ENCODE results near the gene BMAL1. TPM values are rescaled to one million over a fixed set of nuclear protein-coding genes. Genes with fewer than 3 reads are reported as not detected.

BMAL1 gene
- total RNA-seq, 2 donors from 2014 or later = 19.9 to 26.9 TPM

GRCh38 chr11:13349581-13349980, 72.0 kb downstream of the BMAL1 start:
- no peak for DNase-seq
- intact Hi-C loops (cut with DNase I, micrococcal nuclease) = loop anchor here in 1 of 2 donors (10.0 kb wide), 1 partner anchor 385 kb away; no protein-coding TSS in a partner anchor
- ATAC-seq = no peak

- DNase-seq (no peak), ATAC-seq (no peak)
- intact Hi-C loops (cut with DNase I, micrococcal nuclease) = no loop called here
Measured at GRCh38 chr11:13352711-13353110, 75.1 kb downstream of the BMAL1 start.

DNA sequence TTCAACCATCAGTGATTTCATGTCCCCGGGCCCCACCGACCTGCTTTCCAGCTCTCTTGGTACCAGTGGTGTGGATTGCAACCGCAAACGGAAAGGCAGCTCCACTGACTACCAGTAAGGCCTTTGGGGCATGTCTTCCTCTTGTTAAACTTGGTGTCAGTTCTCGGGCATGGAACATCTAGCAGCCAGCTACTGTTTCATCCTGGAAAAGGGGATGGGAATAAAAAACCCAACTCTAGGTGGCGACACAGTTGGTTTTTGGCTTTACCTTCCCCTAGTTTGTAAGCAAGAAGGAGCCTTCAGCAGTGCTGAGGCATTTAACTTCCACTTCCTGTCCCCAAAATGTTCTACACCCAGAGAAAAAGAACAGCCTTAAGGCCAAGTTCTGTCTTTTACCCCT, 76.7 kb downstream of the BMAL1 start:
- DNase-seq = no peak

GRCh38 chr11:13355191-13355590, 77.6 kb downstream of the BMAL1 start:
- no peak for DNase-seq
- ATAC-seq = no peak
- intact Hi-C loops (cut with DNase I, micrococcal nuclease) = no loop called here

More for the DNA sequence above, 76.7 kb downstream of the BMAL1 start:
- intact Hi-C loops (cut with DNase I, micrococcal nuclease) = no loop called here
- peak; percentile 70 for ATAC-seq

GRCh38 chr11:13357232-13357631, 79.6 kb downstream of the BMAL1 start:
- intact Hi-C loops (cut with DNase I, micrococcal nuclease) = no loop called here
- no peak for DNase-seq
- ATAC-seq = no peak

- ATAC-seq (no peak), DNase-seq (no peak)
- intact Hi-C loops (cut with DNase I, micrococcal nuclease) = no loop called here
Measured at GRCh38 chr11:13358596-13359270, 81.1 kb downstream of the BMAL1 start.

DNA sequence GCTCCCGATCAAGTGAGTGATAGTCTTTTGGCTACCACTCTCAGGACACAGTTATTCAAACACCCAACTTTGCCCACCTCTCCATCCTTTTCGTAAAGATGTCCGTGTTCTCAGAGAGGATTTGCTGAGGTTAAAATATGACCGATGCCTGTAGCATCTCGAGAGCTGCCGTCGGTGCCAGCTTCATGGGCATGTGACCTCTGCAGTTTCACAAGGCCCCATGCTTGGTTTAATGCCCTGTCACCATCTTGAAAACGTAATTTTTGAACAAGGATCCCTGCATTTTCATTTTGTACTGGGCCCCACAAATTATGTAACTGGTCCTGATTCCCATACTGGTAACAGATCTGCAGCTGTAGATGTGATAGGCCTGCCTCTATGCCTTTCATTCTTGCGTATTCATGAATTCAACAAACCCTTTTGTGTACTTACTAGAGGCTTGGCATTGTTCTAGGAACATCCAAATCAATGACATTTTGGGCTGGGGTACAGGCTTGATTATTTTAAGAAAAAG, 85.1 kb downstream of the BMAL1 start:
- intact Hi-C loops (cut with DNase I, micrococcal nuclease) = no loop called here
- no peak for DNase-seq
- no peak for ATAC-seq

DNA sequence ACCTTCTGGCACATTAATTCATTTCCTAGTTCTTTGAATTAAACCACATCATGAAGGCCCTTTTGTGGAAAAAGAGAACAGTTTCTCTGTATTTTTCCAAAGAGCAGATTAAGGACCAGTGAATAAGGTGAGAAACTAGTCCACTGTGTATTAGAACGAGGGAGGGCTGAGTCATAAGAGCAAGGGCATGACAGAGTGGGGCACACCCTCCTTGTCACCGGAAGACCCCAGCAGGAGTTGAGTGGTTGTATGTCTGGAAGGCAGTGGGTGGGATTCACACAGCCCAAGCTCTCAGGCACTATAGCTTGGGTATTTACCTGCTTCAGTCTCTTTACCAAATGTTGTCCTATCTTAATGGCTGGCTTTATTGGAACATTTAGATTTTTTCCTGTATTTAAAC, 86.8 kb downstream of the BMAL1 start:
- intact Hi-C loops (cut with DNase I, micrococcal nuclease) = no loop called here
- DNase-seq (no peak), ATAC-seq (no peak)

- no peak for DNase-seq
- intact Hi-C loops (cut with DNase I, micrococcal nuclease) = no loop called here
- ATAC-seq = no peak
Measured at GRCh38 chr11:13366266-13367026, 88.9 kb downstream of the BMAL1 start.

GRCh38 chr11:13367115-13367514, 89.5 kb downstream of the BMAL1 start:
- DNase-seq = no peak
- intact Hi-C loops (cut with DNase I, micrococcal nuclease) = no loop called here
- no peak for ATAC-seq

GRCh38 chr11:13368041-13368446, 90.5 kb downstream of the BMAL1 start:
- intact Hi-C loops (cut with DNase I, micrococcal nuclease) = no loop called here
- no peak for ATAC-seq
- no peak for DNase-seq

DNA sequence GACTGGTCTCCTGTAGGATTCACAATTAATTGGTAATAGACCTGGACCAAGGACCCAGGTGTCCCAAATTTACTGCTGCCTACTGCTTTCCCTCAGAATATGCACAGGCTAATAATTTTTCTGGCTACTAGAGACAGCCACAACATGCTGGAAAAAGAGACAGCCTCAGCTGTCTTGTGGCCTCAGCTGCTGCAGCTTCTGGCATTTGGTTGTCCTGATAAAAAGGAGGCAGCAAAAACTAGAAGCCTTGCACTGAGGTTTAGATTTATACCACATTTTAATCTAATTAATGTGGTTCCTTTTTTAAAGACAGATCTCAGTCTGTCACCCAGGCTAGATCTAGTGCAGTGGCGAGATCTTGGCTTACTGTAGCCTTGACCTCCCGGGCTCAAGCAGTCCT, 95.6 kb downstream of the BMAL1 start:
- DNase-seq = no peak
- intact Hi-C loops (cut with DNase I, micrococcal nuclease) = no loop called here
- ATAC-seq = no peak

- DNase-seq (no peak), ATAC-seq (peak; percentile 61)
- intact Hi-C loops (cut with DNase I, micrococcal nuclease) = no loop called here
Measured at GRCh38 chr11:13375798-13376197, 98.2 kb downstream of the BMAL1 start.

- DNase-seq (no peak), ATAC-seq (peak; percentile 64)
- intact Hi-C loops (cut with DNase I, micrococcal nuclease) = no loop called here
Measured at GRCh38 chr11:13376402-13376801, 98.8 kb downstream of the BMAL1 start.

DNA sequence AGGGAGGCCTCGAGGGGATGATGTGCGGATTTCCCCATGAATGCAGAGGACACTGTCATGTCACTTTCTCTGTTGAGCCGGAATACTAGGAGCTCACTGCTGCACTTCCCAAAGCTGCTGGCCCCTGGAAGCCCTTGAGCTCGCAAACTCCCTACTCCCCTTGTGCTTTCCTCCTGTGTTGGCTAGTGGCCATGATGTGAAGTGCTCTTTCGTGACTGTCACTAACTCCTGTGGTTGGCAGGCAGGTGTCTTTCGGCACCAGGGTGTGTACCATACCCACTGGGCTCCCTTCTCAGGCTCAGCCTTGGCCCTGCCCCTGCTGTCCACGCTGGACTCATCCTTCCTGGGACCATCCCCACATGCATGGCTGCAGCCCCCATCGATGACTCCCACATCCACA, 99.2 kb downstream of the BMAL1 start:
- intact Hi-C loops (cut with DNase I, micrococcal nuclease) = no loop called here
- ATAC-seq = peak; percentile 7
- no peak for DNase-seq

DNA sequence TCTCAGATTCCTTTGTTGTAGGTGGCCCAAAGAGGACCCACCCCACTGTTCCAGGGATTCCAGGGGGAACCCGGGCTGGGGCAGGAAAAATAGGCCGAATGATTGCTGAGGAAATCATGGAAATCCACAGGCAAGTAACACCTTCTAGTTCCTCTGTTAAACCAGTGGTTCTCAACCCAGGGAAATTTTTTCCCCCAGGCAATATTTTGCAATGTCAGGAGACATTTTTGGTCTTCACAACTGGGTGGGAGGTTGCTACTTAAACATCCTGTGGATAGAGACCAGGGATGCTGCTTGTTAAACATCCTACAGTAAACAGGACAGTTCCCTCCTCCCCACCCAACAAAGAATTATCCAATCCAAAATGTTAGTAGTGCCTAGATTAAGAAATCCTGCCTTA, 100.7 kb downstream of the BMAL1 start:
- no peak for DNase-seq
- intact Hi-C loops (cut with DNase I, micrococcal nuclease) = no loop called here
- no peak for ATAC-seq

GRCh38 chr11:13380731-13381130, 103.1 kb downstream of the BMAL1 start:
- ATAC-seq = no peak
- intact Hi-C loops (cut with DNase I, micrococcal nuclease) = no loop called here
- no peak for DNase-seq

GRCh38 chr11:13382751-13383150, 105.2 kb downstream of the BMAL1 start:
- no peak for ATAC-seq

GRCh38 chr11:13384908-13385640, 107.5 kb downstream of the BMAL1 start:
- ATAC-seq = no peak
- peak in 1 of 2 donors; percentile 43 for DNase-seq
- intact Hi-C loops (cut with DNase I, micrococcal nuclease) = no loop called here

More at GRCh38 chr11:13382751-13383150, 105.2 kb downstream of the BMAL1 start:
- no peak for DNase-seq
- intact Hi-C loops (cut with DNase I, micrococcal nuclease) = no loop called here

DNA sequence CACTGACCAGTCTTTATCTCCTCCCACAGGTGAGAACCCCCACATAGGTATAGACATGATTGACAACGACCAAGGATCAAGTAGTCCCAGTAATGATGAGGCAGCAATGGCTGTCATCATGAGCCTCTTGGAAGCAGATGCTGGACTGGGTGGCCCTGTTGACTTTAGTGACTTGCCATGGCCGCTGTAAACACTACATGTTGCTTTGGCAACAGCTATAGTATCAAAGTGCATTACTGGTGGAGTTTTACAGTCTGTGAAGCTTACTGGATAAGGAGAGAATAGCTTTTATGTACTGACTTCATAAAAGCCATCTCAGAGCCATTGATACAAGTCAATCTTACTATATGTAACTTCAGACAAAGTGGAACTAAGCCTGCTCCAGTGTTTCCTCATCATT, 109.0 kb downstream of the BMAL1 start:
- intact Hi-C loops (cut with DNase I, micrococcal nuclease) = no loop called here
- ATAC-seq (peak; percentile 86), DNase-seq (peak; percentile 52 to 78)

Measured in left colon (tissue), 2 donors.